Posterior vena cava (tissue), 2 donors: Measurements from ENCODE around the gene CCDC28A. TPM values are rescaled to one million over a fixed set of nuclear protein-coding genes. Genes with fewer than 3 reads are reported as not detected.
A peak's percentile ranks its signal among the peaks of the same experiment; 100 is the strongest.
"Not testable (repeated sequence)": the region's sequence is repeated elsewhere in the genome, so short reads cannot be mapped to it uniquely, and the experiment has no call there.

Source experiments
- DNase-seq: peaks from one replicate; pipeline ENCODE4 v3.0.0-alpha.2; 2020; ENCODE audit warnings: low spot score
- intact Hi-C, 2 donors: fragments of 100-400 bp; cut with DNase I; formaldehyde crosslinking; loops; one replicate each; pipeline versions ENCODE4 v1.14.1 to v1.14.2; 2022 to 2023
- long read RNA-seq, 2 donors: library from polyadenylated mRNA; unstranded; transcript quantifications; one replicate each; pipeline ENCODE4 v2.0.0, GENCODE V29; 2020 to 2021
- total RNA-seq, 2 donors: library from RNA; stranded (reverse); fragmentation: NEBNext Ultra II Directional; extraction: Animal tissue kit (Norgen Biotek cat#: 25700); gene quantifications; one replicate each; pipeline ENCODE4 v1.2.1, GENCODE V29; 2021
- donor health status: DM: yes; HTN: yes; CAD: no.
- donor health status: DM: yes; HTN: yes; CAD: no.

CCDC28A gene
- 1 to 10 TPM; 6.8 to 9.6 TPM for total RNA-seq
- long read RNA-seq, donor 1, transcript CCDC28A-202 (6 exons, 1,505 nt): major isoform, 5 of 5 reads
- long read RNA-seq, donor 1, partial matches to known transcripts: 0 of 5 reads
- long read RNA-seq, donor 1, other reads (novel, unspliced or antisense): 0 of 5 reads
- long read RNA-seq, donor 2, transcript CCDC28A-202 (6 exons, 1,505 nt): major isoform, 17 of 17 reads
- long read RNA-seq, donor 2, partial matches to known transcripts: 0 of 17 reads
- long read RNA-seq, donor 2, other reads (novel, unspliced or antisense): 0 of 17 reads

DNA sequence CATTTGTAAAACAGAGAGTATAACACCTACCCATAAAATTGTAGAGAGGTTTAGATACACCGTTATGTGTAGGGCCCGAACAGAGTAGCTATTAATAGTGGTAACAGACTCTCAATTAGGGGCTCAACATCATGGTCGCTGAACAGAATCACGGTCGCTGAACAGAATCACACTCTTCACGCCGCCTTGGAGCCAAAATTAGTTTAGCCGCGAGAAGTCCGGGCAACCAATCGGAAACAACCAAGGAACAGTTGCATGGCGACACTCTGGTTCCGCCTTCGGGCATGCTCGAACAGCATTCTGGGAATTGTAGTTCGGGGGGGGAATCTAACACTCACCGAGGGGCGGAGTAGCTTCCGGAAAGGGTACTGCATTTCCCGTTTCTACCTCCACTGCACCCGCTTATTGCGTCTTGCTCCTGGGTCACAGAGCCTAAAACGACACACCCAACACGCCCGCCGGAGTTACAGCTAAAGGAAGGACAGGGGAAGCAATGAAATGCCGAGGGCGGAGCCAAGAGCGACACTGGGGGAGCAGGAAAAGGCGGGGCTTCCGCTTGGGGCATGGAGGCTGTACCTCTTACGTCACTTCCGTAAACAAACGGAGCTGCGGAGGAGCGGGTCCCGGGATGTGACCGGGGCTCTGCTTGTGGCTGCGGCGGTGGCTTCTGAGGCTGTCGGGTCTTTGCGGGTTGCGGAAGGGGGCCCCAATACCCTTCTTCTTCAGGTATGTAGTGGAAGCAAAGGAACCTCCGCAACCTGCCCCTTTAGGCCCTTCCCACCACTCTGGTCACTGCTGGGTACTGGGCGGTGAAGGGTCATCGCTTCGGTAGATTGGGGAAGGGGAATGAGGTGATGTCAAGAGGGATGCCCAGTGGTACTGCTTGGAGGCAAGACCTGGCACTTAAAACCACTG lies at the start of gene CCDC28A:
Gene CCDC28A, plus strand, starts transcription at position 593 of the 915 bp plus-strand sequence. CDS start 2,352 bp downstream, outside the sequence.
- intact Hi-C loops: no loop called here
- DNase-seq: peak; percentile 98

DNA sequence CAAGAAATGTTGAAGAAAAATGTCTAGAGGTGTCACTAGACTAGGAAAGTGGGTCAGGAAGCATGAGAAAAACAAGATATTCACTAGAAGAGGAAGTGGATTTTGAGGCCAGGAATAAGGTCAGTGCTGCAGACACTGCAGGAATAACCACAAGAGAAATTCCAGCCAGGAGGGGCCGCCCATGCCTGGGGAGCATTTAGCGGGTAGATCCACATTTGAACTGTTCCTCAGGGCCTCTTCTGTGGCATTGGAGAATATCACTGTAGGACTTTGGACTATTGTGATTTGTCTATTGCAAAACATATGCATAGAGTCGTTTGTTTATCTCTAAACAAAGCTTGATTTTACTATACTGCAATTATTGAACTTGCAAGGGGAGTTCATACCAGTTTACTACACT lies 49.6 kb upstream of the CCDC28A start:
- intact Hi-C loops: no loop called here

GRCh38 chr6:138726066-138726756 lies 47.4 kb upstream of the CCDC28A start:
- intact Hi-C loops: no loop called here
- DNase-seq: no peak

More for the DNA sequence above, 49.6 kb upstream of the CCDC28A start:
- DNase-seq: no peak

- DNase-seq: no peak
- intact Hi-C loops: no loop called here
Observed at GRCh38 chr6:138726757-138727097, 46.8 kb upstream of the CCDC28A start.

- no peak for DNase-seq
Observed at GRCh38 chr6:138727182-138727581, 46.4 kb upstream of the CCDC28A start.

DNA sequence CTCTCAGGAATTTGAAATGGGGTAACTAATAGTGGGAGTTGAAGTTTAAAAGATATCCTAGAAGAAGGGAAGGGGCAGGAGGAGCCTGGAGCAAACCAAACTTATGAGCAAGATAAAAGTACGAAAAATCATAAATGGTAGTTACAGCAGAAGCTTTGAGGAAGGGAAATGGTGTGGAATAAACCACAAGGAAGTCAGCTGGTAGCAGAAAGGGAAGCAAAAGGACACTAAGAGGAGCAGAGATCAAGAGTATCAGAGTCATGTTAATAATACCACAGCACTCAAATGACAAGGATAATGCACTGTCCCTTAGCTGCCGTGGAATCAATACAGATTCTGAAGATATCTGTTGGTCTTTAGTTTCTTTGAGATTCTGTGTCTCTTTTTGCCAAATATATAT lies 44.9 kb upstream of the CCDC28A start:
- intact Hi-C loops: no loop called here

More at GRCh38 chr6:138727182-138727581, 46.4 kb upstream of the CCDC28A start:
- intact Hi-C loops: no loop called here

DNA sequence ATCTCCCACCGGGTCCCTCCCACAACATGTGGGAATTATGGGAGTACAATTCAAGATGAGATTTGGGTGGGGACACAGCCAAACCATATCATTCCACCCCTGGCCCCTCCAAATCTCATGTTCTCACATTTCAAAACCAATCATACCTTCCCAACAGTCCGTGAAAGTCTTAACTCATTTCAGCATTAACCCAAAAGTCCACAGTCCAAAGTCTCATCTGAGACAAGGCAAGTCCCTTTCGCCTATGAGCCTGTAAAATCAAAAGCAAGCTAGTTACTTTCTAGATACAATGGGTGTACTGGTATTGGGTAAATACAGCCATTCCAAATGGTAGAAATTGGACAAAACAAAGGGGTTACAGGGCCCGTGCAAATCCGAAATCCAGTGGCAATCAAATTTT lies 43.5 kb upstream of the CCDC28A start:
- intact Hi-C loops, DNase-seq: not testable (repeated sequence)

More for the DNA sequence above, 44.9 kb upstream of the CCDC28A start:
- no peak for DNase-seq

DNA sequence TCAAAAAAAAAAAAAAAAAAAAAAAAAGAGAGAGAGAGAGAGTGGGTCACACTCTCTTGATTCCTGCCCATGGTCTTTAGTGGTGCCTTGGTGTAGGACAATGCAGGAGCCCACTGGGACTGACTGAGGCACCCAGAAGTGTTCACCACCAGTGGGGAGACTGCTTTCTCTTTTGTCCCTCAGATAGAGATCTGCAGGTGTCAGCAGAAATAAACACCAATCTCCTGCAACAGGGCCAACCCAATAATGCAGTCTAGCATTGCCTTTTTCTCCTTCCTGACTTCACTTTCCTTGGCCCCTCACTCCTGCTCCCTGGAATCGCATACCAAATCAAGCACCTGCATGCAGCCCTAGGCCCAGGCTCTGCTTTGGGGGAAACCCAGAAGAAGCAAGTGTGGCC lies 39.0 kb upstream of the CCDC28A start:
- intact Hi-C loops: no loop called here
- no peak for DNase-seq

DNA sequence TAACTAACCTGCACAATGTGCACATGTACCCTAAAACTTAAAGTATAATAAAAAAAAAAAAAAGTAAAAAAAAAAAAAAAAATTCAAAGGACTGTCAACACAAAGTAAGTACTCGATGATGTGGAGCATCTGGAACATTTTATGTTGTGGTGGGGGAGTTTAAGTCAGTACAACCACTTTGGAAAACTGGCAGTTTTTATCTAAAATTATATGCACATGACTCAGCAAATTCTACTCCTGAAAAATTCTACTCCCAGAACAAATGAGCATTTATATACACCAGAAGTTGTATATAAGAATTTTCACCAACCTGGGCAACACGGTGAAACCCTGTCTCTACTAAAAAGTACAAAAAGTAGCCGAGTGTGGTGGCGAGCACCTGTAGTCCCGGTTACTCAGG lies 36.9 kb upstream of the CCDC28A start:
- no peak for DNase-seq
- intact Hi-C loops: no loop called here

GRCh38 chr6:138752017-138752416 lies 21.6 kb upstream of the CCDC28A start:
- intact Hi-C loops: no loop called here
- no peak for DNase-seq

DNA sequence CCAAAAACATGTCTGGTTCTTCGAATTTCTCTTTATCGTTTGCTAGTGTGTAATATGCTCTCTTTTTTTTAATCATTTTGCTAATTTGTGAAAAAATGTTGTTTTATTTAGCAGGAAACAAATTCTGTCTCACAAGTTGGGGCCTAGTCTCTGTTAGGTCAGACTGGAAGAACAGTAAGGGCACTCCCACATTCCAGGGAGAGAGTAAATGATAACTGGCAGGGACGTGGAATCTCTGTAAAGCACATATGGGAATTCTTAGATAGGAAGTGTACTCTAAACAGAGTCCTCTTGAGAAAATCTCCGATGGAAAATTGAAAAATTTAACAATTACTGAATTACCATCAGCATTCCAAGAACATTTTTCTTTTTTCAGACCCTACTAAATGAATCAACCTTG lies 16.4 kb upstream of the CCDC28A start:
- no peak for DNase-seq
- intact Hi-C loops: no loop called here

DNA sequence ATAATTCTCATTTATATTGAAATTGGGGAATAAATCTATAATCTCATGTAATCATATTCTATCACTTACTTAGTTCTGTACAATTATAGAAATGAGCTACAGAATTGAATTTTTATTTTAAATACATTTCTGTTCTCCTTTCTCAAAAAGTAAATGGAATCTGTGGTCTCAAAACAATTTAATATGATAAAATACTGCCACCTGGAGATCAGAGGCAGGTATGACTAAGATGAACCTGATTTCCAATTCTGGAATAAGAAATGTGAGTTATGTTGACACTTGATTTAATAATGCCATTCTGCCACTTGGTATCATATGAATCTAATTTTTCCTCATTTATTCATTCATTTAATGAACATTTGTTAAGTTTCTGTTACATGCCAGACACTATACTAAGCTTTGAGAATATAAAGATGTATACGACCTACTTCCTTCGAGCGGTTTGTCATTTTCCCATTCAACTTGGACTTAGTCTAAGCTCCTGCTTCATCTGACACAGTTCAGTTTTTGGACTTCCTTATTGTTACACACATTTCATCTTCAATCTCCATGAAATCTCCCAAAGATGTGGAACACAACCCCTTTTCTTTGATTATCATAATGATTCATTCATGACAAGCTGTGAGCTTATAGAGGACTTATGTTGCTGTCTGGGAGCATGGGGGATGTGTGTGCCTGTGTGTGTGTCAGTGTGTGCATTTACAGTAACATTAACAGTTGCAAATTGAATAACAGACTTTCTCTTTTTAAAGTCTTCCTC lies 7.5 kb upstream of the CCDC28A start:
- intact Hi-C loops: loop anchor here (10.0 kb wide), 4 partner anchors 171 to 651 kb away; no protein-coding TSS in a partner anchor
- no peak for DNase-seq

GRCh38 chr6:138769102-138769676 lies 4.4 kb upstream of the CCDC28A start:
- intact Hi-C loops: loop anchor here (10.0 kb wide), 4 partner anchors 174 to 654 kb away; no protein-coding TSS in a partner anchor

GRCh38 chr6:138772596-138773176 lies 883 bp upstream of the CCDC28A start:
- intact Hi-C loops: no loop called here

More at GRCh38 chr6:138769102-138769676, 4.4 kb upstream of the CCDC28A start:
- no peak for DNase-seq

GRCh38 chr6:138774370-138774769 lies 801 bp downstream of the CCDC28A start:
- DNase-seq: no peak
- intact Hi-C loops: no loop called here

More at GRCh38 chr6:138772596-138773176, 883 bp upstream of the CCDC28A start:
- no peak for DNase-seq

- no peak for DNase-seq
- intact Hi-C loops: no loop called here
Observed at GRCh38 chr6:138776659-138777058, 3.1 kb downstream of the CCDC28A start.

- intact Hi-C loops: no loop called here
- no peak for DNase-seq
Observed at GRCh38 chr6:138778331-138778730, 4.8 kb downstream of the CCDC28A start.

DNA sequence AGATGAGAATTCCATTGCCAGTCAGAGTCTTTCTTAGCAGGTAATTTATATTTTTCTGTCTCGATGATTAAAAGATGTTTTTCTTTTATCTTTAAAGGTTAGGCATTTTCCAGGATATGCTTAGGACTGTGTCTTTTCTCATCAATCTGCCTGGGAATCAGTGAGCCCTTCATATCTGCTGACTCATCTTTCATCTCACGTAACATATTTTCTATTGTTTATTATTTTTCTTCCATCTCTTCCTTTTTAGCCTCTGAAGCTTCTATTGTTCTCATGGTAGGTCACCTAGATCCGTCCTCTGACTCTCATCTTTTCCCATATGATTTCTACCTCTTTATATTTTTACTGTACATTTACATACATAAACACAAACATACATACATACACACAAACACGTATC lies 8.7 kb downstream of the CCDC28A start:
- intact Hi-C loops: no loop called here
- DNase-seq: no peak
